NCI-H2029 treated with DMSO at 0.1 percent for 48 hours (cell line): ENCODE results near the gene UTS2R.
"Not testable (repeated sequence)": the region's sequence is repeated elsewhere in the genome, so short reads cannot be mapped to it uniquely, and the experiment has no call there.

Source experiments
- DNase-seq: peaks from one replicate; lab custom pipeline; 2025; lab: John Stamatoyannopoulos, UW

Gene UTS2R

DNA sequence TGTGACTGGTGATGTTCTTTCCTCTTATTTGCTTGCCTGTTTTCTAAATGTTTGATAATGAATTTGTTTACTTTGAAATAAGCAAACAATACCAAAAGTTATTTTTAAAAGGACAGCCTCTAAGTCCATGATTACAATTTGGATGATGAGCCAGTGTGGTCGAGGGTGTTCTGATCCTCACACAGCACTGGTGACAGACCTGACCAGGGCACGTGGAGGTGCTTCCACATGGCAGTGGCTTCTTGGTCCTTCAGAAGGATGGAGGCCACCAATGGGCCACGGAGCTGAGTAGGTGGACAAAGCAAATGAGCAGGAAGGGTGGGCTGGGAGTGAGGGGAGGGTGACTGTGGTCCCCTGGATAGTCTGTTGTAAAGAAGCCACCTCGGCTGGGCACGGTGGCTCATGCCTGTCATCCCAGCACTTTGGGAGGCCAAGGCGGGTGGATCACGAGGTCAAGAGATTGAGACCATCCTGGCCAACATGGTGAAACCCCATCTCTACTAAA lies 16.7 kb upstream of the UTS2R start:
- no peak for DNase-seq

DNA sequence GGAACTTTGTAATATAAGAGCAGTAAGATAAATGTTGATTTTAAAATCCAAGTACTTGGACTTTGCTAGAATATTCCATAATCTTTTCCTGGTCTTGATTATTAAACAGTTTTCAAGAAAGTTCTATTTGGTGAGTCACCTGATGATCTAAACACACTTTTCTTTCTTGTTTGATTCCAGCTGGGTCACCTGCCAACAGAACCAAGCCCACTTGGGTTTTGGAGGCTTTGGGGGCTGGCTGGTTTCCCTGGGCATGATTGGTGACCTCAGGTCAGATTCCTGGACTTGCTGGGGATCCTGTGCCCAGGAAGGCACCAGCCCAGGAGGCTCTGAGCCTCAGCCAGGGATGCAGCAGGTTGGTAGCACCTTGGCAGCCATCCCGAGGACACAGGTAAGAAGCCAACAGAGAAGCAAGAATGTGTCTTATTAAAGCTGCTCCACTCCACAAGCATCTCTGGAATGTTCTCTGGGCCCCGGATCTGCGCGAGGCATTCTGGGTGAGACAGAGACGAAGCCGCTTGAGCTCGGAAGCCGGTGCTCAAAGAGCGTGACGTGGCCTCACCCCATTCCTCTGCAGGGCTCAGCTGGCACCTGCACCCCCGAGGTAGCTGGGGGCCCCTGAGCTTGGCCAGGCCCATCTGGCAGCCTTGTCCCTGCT lies 15.7 kb upstream of the UTS2R start:
- no peak for DNase-seq

DNA sequence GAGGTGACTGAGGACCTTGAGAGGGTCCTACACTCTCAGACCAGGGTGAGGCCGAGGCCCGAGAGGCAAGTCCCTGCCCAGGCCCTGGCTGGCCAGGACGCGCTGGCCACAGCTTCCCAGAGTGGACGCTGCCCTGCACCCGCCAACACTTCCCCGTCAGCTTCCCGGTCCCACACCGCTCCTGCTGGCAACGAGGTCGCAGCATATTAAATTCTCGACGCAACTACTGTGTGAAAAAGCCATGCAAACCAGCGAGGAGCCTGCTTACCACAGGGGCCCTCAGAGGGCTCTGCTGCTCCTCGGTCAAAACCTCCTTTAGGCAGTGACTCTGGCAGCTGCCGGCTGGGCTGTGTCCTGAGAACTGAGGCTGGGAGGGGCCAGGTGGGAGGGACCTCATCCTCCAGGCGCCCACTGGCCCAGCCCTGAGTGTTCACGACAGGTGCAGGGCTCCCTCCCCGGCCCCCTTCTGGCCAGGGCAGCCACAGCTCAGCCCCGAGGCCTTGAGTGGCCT lies 14.7 kb upstream of the UTS2R start:
- DNase-seq, result no peak

DNA sequence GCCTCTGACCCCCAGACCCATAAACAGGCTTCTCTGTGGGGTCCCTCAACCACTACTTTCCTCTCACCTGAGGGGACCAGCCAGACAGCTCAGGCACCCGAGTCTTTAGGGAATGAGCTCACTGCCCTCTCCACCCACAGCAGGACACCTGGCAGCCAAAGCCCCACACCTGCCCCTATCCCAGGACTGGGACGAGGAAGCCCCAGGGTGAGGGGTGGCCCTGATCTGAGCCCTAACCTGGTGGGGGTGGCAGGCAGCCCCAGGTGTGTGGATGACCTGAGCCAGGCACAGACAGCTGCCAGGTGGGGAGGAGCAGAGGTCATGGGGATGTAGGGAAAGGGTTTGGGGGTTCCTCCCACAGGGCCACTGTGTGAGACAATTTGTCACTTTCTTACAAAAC lies 14.2 kb upstream of the UTS2R start:
- no peak for DNase-seq

DNA sequence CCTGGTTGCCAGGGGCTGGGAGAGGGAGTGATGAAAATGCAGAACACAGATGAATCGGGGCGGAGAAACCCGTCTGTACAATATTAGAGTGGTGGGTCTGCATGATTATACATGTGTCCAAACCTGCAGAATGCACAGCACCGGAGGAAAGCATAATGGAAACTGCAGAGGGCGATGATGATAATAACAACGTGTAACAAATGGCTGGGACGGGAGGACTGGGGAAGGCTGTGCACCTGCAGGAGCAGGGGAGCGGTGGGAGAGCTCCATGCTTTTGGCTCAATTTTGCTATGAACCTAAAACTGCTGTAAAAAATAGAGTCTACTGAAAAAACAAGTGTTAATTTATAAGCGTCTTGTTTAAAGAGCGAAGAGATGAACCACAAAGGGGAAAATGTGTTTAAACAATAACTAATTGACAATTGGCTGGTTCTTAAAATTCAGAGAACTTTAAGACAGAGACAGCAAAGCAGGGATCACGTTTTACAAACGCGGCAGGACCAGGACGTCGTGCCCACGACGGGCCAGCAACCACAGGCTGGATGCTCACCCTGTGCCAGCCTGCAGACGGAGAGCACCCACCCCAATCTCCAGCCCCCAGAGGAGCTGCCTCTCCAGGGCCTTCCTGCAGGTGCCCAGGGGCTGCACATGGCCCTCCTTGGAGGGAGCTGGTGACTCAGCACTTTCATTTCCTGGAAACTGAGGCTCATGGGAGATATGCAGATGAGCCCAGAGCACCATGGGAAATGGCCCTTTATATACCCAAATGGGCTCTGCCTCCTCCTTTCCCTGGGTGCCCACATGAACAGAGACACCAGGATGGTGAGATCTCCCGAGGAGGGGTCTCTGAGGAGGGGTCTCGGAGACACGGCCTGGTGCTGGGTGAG lies 12.9 kb upstream of the UTS2R start, which contains the start of gene TEX19:
Gene TEX19, plus strand, starts transcription at position 783 of the 886 bp plus-strand sequence. CDS start 2,904 bp downstream, outside the sequence.
- no peak for DNase-seq

DNA sequence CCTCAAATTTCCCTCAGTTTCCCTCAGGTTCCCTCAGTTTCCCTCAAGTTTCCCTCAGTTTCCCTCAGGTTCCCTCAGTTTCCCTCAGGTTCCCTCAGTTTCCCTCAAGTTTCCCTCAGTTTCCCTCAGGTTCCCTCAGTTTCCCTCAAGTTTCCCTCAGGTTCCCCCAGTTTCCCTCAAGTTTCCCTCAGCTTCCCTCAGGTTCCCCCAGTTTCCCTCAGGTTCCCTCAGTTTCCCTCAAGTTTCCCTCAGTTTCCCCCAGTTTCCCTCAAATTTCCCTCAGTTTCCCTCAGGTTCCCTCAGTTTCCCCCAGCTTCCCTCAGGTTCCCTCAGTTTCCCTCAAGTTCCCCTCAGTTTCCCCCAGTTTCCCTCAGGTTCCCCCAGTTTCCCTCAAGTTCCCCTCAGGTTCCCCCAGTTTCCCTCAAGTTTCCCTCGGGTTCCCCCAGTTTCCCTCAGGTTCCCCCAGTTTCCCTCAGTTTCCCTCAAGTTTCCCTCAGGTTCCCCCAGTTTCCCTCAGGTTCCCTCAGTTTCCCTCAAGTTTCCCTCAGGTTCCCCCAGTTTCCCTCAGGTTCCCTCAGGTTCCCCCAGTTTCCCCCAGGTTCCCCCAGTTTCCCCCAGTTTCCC lies 12.0 kb upstream of the UTS2R start:
- DNase-seq, result not testable (repeated sequence)

DNA sequence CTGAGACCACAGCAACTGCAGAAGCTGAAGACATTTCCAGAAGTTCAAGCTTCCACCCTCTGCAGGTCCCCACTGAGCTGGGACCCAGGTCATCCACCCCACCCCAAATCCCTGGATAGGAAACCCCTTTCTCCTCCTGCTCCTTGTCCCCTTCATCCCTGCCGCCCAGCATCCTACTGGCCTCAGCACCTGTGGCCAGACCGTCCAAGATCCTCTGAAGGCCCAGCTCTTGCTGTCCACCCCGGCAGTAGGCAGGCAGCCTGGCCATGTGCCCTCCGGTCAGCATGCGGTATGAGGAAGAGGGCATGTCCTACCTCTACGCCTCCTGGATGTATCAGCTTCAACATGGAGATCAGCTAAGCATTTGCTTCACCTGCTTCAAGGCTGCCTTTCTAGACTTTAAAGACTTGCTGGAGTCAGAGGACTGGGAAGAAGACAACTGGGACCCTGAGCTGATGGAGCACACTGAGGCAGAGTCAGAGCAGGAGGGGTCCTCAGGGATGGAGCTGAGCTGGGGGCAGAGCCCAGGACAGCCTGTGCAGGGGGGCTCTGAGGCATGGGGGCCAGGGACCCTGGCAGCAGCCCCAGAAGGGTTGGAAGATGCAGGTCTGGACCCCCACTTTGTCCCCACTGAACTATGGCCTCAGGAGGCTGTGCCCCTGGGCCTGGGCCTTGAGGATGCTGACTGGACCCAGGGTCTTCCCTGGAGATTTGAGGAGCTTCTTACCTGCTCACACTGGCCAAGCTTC lies 9.5 kb upstream of the UTS2R start:
- DNase-seq, result no peak

DNA sequence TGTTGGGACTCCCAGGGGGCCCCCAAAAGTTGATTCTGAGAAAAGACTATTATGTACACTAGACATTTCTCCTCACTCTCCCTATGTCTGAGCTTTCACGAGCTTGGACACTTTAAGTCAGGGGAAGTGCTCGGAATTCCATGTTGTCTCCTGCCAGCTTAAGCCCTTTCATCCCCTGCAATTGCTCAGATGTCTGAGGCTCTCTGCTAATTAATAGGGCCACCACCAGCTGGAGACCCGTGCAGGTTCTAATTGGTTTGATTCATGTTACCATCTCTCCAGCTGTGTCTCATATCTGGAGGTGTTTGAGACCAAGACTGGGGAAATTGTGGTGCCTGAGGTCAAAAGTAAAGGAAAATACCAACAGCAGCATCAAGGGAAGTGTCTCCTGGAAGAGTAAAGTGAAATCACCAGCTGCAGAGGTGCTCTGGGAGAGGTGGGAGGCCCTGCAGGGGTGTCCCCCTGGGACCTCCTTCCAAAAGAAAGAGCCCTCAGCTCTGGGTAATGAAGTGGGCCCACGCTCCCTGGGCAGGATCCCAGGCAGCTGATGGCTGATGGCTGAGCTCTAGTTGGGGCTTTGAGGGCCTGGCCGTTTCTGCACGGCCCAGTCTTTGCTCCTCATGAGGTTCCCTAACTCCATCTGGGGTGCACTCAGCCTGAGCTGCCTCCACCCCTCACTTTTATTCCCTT lies 5.8 kb upstream of the UTS2R start:
- no peak for DNase-seq

DNA sequence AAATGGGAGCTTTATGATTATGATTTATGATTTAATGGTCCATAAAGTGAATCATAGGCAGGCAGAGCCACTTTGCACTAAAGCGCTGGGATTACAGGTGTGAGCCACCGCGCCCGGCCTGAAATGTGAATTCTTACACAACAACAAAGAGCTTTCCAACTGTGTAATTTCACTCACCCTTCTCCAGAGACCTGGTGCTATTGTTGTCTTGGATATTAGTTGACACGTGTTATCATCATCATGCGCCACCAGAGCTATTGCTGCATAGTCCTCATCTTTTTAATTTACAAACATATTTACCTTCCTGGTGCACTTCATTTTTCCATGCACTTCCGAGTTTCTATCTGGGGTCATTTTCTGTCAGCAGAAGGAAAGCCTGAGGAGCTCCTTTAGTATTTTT lies 4.8 kb upstream of the UTS2R start:
- no peak for DNase-seq

DNA sequence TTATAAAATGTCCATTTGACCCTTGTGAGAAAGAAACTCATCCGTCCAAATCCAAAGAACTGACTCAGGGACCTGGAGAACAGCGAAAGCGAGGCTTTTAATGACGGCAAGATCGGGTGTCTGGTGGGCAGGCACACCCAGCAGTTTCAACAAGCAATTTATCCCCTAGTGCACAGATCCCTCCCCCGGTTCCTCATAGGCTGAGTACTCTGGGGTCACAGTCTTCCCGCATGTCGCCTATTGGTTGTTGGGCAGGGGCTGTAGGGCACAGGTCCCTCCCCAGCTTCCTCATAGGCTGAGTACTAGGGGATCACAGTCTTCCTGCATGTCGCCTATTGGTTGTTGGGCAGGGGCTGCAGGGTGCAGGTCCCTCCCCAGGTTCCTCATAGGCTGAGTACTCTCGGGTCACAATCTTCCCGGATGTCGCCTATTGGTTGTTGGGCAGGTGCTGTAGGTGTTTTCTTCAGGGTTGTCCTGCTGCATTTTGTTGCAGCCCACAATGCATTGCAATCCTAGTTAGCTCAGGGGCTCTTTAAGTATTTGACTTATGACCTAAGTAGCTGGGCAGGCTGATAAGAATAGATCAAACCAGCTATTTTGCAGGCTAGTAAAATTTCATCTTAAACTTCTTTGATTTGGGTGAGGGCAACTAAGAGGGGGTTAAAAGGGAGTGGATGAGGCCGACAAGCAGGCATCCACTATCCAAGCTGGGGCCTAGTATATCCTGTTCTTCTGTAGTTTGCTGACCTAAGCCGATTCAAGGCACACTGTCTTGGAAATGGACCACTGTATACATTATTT lies 3.6 kb upstream of the UTS2R start:
- no peak for DNase-seq

DNA sequence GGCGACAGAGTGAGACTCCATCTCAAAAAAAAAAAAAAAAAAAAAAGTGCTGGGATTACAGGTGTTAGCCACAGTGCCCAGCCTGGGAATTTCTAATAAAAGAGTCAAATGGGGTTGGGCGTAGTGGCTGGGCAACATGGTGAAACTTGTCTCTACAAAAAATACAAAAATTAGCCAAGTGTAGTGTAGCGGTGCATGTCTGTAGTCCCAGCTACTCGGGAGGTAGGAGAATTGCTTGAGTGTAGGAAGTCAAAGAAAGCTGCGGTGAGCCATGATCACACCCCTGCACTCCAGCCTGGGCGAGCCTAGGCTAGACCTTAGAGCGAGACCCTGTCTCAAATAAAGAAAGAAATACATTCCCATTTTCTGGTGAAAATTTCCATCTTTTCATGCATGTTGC lies 2.4 kb upstream of the UTS2R start:
- no peak for DNase-seq

DNA sequence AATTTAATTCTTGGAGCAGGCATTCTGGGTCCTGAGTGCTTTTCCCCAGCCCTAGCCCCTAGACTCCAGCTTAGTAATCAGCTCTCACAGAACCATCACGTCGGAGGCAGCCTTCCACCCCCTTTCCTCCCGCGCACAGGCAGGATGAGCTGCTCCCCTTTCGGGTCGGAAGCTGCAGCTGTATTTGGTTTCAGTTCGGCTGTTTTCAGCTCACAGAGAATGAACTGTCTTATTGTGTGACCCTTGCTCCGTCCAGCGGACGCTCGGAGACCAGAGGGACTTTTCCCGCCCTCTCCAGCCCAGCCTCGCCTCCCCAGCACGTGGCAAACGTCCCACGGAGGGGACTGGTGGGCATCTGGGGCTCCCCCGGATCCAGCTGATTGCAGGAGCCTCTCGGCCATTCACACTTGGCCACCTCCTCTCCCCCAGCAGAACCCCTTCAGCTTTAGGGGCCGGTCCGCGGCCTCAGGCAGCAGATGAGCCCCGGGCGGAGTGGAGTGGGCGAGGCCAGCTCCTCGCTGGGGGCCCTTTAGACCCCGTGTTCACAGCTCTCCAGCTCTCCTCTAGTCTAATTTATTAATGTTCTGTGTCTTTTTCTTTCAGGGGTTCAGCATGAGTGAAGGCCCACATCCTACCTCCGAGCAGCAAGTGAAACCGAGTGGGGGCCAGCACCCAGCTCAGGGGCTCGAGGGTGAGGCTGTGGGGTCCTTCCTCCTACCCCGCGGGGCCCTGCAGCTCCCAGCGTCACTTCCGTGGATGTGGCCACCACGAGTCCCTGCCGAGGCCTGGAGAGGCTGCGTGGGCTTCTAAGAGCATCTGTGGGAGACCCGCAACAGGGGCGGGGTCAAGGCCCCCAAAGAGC lies 863 bp upstream of the UTS2R start:
- no peak for DNase-seq

DNA sequence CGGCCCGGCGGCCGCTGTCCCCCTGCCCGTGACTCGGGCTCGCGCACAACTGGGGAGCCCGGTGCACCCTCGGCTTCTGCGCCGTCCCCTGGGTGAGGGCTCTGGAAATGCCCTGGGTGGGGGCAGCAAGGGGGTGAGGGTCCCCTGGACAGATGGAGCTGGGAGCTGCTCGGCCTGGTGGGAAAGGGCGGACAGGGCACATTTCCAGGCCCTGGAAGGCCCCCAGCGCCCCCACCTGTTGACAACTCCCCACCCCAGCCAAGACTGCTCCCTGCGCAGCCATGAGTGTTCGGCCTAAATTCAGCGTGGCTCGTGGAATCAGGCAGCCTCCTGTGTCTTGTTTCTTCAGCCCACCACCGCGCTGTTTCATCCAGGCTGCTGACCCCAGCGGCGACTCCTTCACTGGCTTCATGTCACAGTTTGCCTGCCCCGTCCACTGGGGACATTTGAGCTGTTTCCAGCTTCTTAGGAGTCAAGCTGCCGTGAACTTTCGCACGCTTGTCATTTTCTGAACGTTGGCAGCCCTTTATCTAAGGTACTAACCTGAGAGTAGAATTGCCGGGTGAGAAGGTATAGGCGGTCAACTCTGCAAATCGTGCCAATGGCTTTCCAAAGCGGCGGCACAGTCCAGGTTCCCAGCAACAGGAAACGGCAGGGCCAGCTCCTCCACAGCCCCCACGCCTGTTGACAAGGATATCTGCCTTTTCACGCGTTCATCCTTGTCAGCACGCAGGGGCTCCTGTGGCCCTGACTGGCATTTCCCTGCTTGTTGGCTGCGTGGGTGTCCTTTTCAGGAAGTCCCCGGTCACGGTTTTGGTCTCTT lies 895 bp downstream of the UTS2R start:
- no peak for DNase-seq

DNA sequence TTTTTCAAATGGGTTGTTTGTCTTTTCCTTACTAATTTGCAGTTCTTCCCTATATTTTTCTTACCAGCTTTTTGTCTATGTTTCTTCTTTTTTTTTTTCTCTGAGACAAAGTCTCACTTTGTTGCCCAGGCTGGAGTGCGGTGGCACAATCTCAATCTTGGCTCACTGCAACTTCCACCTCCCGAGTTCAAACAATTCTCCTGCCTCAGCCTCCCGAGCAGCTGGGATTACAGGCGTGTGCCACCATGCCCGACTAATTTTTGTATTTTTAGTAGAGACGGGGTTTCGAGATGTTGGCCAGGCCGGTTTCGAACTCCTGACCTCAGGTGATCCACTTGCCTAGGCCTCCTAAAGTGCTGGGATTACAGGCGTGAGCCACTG lies 1.5 kb downstream of the UTS2R start:
- DNase-seq, result not testable (repeated sequence)

DNA sequence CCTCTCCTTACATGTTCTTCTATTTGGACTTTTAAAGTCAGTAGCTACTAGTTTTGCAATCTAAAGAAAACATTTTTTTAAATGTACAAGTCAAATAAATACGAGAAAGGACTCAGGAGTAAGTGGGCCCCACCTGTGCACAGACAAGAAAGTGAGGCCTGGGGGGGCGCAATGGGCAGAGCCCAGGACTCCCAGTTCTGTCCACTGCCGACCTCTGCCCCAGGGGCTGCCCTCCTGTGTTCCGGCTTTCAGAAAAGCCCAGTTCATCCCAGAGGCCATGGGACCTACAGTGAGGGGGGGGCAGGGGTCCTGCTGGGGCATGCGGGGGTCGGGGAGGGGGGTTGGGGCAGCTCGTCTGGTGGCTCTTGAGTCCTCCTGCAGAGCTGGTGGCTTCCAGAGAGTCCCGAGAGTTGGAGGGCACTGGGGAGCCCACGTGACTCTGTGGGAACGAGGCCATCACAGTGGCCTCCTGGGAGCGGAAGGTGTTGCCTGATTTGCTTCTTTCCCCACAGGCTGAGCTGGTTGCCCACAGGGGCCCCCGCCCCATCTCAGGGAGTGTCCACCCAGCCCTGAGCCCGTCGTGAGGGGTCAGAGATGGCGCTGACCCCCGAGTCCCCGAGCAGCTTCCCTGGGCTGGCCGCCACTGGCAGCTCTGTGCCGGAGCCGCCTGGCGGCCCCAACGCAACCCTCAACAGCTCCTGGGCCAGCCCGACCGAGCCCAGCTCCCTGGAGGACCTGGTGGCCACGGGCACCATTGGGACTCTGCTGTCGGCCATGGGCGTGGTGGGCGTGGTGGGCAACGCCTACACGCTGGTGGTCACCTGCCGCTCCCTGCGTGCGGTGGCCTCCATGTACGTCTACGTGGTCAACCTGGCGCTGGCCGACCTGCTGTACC lies 2.4 kb downstream of the UTS2R start:
- no peak for DNase-seq

DNA sequence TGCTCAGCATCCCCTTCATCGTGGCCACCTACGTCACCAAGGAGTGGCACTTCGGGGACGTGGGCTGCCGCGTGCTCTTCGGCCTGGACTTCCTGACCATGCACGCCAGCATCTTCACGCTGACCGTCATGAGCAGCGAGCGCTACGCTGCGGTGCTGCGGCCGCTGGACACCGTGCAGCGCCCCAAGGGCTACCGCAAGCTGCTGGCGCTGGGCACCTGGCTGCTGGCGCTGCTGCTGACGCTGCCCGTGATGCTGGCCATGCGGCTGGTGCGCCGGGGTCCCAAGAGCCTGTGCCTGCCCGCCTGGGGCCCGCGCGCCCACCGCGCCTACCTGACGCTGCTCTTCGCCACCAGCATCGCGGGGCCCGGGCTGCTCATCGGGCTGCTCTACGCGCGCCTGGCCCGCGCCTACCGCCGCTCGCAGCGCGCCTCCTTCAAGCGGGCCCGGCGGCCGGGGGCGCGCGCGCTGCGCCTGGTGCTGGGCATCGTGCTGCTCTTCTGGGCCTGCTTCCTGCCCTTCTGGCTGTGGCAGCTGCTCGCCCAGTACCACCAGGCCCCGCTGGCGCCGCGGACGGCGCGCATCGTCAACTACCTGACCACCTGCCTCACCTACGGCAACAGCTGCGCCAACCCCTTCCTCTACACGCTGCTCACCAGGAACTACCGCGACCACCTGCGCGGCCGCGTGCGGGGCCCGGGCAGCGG lies 3.2 kb downstream of the UTS2R start:
- DNase-seq, result no peak
